HG03558 (cell line): Measurements from ENCODE around the gene DHRS7.

Experiments used
- ATAC-seq: cut with Tn5 transposase; IDR thresholded peaks from one replicate; pipeline ENCODE4 v1.9.1; 2021; ENCODE audit warnings: moderate number of reproducible peaks; ENCODE audit not compliant: unreplicated experiment; ENCODE audit errors: extremely low read depth

The DHRS7 gene

GRCh38 chr14:60188115-60188514 is 22.9 kb upstream of the DHRS7 start:
- ATAC-seq = no peak

GRCh38 chr14:60184905-60185555 is 19.8 kb upstream of the DHRS7 start:
- no peak for ATAC-seq

- no peak for ATAC-seq
Observed at GRCh38 chr14:60184146-60184904, 19.1 kb upstream of the DHRS7 start.

- no peak for ATAC-seq
Observed at GRCh38 chr14:60183741-60184140, 18.5 kb upstream of the DHRS7 start.

GRCh38 chr14:60183138-60183537 is 17.9 kb upstream of the DHRS7 start:
- ATAC-seq = no peak

- ATAC-seq = no peak
Observed at GRCh38 chr14:60179431-60179869, 14.3 kb upstream of the DHRS7 start.

GRCh38 chr14:60178820-60179219 is 13.6 kb upstream of the DHRS7 start:
- ATAC-seq = no peak

GRCh38 chr14:60178164-60178563 is 13.0 kb upstream of the DHRS7 start:
- ATAC-seq = no peak

GRCh38 chr14:60175255-60175902 is 10.2 kb upstream of the DHRS7 start:
- ATAC-seq = no peak

GRCh38 chr14:60174352-60175254 is 9.4 kb upstream of the DHRS7 start:
- no peak for ATAC-seq

- no peak for ATAC-seq
Observed at GRCh38 chr14:60171690-60172089, 6.5 kb upstream of the DHRS7 start.

- no peak for ATAC-seq
Observed at GRCh38 chr14:60170948-60171347, 5.8 kb upstream of the DHRS7 start.

GRCh38 chr14:60169722-60170121 is 4.5 kb upstream of the DHRS7 start:
- no peak for ATAC-seq

- no peak for ATAC-seq
Observed at GRCh38 chr14:60166142-60166541, 944 bp upstream of the DHRS7 start.

GRCh38 chr14:60165547-60165876 is 314 bp upstream of the DHRS7 start:
- no peak for ATAC-seq

- ATAC-seq = no peak
Observed at GRCh38 chr14:60164404-60164711, 840 bp downstream of the DHRS7 start.

GRCh38 chr14:60163693-60164092 is 1.5 kb downstream of the DHRS7 start:
- ATAC-seq = no peak

GRCh38 chr14:60161196-60162107 is 3.7 kb downstream of the DHRS7 start:
- no peak for ATAC-seq

GRCh38 chr14:60160422-60160821 is 4.8 kb downstream of the DHRS7 start:
- ATAC-seq = no peak

- ATAC-seq = no peak
Observed at GRCh38 chr14:60154671-60155070, 10.5 kb downstream of the DHRS7 start.
